Panc1 (cell line): ENCODE data around the gene SFRP4.

Experiments used
- TF ChIP-seq, protein P1 (sequence below), 2 experiments: IDR thresholded peaks; 2 replicates each; pipeline ENCODE4 v1.6.1; 2011 to 2012; ENCODE audit warnings: low read depth in 2 of 2, control low read depth in 1 of 2, low read length in 1 of 2, mild to moderate bottlenecking in 1 of 2, moderate library complexity in 1 of 2; ENCODE audit not compliant: insufficient read depth in 1 of 2
- TF ChIP-seq, protein P2 (sequence below): fragments of 450-650 bp; IDR thresholded peaks from 2 replicates; pipeline ENCODE4 v1.5.1; 2017; ENCODE audit warnings: mild to moderate bottlenecking

DNA sequence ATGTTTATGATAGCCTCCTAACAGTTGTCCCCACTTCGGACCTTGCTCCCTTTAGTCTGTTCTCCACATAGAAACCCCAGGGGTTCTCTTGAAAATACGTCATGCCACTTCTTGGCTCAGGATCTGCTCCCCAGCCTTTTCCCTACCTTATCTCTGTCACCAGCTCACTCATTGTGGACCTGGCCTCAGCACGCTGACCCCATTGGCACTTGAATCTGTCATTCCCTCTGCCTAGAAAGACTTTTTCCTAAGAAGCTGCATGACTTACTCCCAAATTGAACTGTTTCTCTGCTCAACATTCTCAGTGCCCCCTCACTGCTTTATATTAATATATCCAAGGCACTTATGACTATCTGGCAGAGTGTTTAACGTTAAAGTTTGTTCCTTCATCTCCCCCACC, 12.3 kb upstream of the SFRP4 start:
- TF ChIP-seq, protein P1, sequence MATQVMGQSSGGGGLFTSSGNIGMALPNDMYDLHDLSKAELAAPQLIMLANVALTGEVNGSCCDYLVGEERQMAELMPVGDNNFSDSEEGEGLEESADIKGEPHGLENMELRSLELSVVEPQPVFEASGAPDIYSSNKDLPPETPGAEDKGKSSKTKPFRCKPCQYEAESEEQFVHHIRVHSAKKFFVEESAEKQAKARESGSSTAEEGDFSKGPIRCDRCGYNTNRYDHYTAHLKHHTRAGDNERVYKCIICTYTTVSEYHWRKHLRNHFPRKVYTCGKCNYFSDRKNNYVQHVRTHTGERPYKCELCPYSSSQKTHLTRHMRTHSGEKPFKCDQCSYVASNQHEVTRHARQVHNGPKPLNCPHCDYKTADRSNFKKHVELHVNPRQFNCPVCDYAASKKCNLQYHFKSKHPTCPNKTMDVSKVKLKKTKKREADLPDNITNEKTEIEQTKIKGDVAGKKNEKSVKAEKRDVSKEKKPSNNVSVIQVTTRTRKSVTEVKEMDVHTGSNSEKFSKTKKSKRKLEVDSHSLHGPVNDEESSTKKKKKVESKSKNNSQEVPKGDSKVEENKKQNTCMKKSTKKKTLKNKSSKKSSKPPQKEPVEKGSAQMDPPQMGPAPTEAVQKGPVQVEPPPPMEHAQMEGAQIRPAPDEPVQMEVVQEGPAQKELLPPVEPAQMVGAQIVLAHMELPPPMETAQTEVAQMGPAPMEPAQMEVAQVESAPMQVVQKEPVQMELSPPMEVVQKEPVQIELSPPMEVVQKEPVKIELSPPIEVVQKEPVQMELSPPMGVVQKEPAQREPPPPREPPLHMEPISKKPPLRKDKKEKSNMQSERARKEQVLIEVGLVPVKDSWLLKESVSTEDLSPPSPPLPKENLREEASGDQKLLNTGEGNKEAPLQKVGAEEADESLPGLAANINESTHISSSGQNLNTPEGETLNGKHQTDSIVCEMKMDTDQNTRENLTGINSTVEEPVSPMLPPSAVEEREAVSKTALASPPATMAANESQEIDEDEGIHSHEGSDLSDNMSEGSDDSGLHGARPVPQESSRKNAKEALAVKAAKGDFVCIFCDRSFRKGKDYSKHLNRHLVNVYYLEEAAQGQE (IDR thresholded peaks at IDR 0.05; ENCODE audit: insufficient read depth in 1 of 2, low read depth in 2 of 2, low read length in 1 of 2) = no peak
- TF ChIP-seq, protein P2, sequence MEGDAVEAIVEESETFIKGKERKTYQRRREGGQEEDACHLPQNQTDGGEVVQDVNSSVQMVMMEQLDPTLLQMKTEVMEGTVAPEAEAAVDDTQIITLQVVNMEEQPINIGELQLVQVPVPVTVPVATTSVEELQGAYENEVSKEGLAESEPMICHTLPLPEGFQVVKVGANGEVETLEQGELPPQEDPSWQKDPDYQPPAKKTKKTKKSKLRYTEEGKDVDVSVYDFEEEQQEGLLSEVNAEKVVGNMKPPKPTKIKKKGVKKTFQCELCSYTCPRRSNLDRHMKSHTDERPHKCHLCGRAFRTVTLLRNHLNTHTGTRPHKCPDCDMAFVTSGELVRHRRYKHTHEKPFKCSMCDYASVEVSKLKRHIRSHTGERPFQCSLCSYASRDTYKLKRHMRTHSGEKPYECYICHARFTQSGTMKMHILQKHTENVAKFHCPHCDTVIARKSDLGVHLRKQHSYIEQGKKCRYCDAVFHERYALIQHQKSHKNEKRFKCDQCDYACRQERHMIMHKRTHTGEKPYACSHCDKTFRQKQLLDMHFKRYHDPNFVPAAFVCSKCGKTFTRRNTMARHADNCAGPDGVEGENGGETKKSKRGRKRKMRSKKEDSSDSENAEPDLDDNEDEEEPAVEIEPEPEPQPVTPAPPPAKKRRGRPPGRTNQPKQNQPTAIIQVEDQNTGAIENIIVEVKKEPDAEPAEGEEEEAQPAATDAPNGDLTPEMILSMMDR = no peak
